RPMI7951 (cell line): ENCODE measurements around the gene NINJ1. TPM values are rescaled to one million over a fixed set of nuclear protein-coding genes. Genes with fewer than 3 reads are reported as not detected.
A peak's percentile ranks its signal among the peaks of the same experiment; 100 is the strongest.
"Not testable (repeated sequence)": the region's sequence is repeated elsewhere in the genome, so short reads cannot be mapped to it uniquely, and the experiment has no call there.

Source experiments
- DNase-seq: peaks from one replicate; pipeline ENCODE4 v3.0.0-alpha.2; 2012; ENCODE audit warnings: low read depth
- total RNA-seq: library from RNA; depleted of rRNA; stranded (reverse); fragments of >200 nt; shearing (Covaris generic); gene quantifications from 2 replicates; pipeline ENCODE4 v1.2.3, GENCODE V29; 2014

NINJ1 gene
- total RNA-seq, 1 experiment from 2014 or later, result 56.2 TPM

DNA sequence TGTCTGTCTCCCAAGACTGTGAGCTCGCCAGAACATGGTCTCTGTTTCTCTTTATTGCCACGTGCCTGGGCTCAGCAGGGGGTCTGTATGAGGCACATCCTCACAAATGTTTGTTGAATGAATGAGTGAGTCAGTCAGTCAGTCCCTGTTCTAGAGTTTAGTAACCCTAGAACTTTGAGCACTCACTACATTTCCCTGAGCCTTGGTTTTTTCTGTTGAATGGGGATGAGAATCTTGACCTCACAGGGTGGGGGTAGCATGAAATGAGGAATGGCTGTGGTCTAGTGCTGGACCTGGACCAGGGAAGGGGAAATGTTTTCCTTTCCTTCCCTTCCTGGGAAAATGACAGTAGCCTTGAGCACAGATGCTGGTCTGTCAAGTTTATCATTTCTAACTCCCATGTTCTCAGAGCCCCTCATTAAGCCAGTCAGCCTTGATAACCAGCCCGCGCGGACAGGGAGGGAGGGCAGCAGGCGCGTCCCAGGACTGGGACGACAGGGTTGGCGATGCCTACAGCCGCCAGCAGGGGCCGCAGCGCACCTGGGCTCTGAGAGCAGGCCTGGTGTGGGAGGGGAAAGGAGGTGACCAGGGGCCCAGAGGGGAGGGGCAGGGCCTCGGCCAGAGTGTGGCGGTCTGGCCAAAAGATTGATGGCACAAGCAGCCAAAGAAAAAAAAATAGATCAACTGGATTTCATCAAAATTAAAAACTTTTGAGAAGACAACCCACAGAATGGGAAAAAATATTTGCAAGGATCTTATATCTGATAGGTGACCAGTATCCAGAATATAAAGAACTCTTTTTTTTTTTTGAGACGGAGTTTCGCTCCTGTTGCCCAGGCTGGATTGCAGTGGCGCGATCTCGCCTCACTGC lies 25.8 kb upstream of the NINJ1 start:
- peak; percentile 65 for DNase-seq

DNA sequence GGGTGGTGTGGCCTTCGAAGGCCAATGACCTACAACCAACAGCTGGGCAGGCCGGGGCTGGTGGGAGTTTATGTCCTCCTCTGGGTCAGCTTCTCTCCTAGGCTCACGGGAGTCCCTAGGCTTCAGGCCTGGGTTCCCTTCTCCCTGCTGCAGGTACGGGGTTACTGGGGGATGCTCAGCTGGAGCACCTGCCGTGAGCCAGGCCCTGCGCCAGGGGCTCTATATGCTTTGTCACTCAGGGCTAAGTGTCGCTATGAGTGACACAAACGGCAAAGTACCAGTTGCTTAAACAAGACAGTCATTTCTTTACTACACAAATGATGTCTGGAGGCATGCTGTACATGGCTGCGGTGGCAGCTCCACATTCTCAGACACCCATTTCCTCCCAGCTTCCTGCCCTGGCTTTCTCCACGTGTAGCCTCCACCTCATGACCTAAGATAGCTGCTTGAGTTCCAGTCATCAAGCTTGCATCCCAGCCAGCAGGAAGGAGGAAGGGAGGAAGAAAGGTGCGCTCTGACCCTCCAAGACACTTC lies 22.5 kb upstream of the NINJ1 start:
- no peak for DNase-seq

DNA sequence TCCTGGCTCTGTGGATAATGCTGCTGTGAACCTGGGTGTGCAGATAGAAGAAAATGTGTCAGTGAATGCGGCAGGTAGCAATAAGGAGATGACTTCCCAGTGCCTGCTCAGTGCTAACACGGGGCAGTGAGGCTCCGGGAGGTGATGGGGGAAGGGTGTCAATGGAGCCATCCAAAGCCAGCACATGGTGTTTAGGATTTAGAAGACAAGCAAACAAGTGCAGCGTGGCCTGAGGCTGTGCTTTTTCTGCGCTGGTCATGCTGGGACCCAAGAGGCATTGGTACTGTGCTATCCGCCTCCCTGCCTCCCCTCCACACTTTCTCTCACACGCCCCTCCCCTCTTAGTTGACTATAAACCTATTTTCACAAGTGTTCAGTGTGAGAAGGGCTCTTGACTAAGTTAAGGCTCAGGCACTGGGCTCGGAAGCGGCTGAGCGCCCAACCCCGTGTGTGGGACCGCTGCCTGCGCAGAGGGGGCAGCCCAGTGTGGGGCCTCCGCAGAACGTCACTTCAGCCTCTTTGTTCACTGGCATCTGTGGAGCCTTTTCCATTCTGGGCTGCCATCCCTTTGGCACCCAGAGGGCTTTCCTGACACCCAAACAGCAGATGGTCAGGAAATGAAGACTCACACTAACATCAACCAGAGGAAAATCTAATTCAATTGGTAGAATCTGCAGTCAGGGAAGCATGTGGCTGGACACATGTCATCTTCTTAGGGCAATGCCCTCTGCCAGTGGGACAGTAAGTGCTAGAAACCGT lies 21.8 kb upstream of the NINJ1 start:
- DNase-seq, result no peak

DNA sequence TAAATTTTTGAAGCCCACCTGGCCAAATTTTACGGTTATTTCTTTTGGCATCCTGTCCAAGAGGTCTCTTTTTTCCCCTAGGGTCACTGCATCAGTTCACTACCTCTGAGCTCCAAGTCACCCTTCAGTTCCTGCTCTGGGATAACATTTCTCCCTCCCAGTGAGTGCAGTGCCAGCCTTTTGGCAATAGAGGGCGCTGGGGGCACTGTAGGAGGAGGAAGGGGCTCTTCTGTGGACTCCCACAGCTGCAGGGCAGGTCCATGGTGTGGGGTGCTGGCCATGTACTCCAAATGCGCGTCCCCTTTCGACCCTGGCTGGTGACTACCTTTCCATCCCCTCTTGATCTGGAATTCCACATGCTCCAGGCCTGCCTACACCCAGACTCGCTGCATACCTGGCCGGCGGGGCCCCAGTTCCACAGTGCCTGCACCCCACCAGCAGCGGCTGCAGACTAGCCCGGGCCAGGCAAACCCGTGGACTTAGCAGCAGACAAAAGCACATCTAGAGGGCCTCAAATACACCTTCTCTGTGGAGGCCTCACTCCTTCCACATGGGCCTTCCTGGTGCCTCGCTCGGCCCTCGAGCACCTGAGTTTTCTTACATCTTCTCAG lies 20.3 kb upstream of the NINJ1 start:
- DNase-seq, result no peak

DNA sequence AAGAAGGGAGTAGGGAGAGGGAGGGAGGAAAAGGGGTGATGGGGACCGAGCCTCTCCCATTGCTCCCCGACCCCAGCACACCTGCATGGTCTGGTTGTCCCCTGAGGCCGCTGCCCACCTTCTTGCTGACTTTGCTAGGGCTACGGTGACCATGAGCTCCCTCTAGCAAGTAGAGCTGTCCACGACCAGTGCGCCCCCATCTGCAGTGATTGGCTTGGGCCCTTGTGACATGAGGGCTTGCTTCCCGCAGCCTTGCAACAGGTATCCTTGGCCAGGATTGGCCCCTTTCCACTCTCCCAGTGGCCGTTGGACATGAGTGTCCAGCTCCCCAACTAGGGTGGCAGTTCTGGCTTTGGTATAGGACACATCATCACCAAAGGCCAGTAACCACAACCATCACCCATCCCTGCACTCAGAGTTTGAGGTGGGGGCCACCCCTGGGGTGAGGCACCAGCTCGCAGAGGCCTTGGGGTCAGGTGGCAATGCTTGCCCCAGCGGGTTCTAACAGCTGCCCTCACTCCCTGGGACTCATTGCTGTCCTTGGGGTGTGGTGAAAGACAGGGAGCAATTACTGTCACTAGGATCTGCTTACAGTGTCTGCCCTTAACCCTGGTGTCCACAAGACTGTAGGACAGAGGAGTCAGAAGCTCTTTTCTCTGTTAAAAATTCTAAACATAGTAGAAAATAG lies 17.2 kb upstream of the NINJ1 start:
- DNase-seq, result no peak

DNA sequence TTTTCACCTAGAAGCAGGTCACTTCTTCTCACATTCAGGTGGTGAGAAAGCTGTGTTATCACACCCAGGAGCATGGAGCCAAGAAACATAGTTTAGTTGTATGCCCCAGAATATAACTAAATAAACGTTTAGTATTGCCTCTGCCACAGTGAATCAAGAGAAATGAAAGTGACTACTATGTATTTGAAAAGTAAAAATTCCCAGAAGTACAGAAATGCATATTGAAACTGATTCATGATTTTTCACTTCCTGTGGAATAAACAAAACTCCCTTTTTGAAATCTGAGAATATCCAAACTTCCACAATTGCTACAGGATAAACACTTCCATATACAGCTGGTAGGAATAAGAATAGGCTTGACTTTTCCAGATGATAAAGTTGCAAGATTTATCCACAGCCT lies 15.3 kb upstream of the NINJ1 start:
- no peak for DNase-seq

DNA sequence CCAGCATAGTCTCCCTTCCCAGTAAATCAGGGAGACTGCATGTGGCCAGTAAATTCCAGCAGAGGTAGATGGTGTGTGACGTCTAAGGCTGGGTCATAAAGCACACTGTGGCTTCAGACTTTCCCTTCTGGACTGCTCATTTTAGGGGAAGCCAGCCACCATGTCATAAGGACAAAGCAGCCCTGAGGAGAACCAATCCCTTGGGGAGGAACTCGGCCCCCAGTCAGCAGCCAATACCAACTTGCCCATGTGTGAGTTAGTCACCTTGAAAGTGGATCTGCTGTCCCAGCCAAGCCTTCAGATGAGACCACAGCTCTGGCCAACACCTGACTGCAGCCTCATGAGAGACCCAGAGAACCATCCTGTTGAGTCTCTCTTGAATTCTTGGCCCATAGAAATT lies 14.7 kb upstream of the NINJ1 start:
- no peak for DNase-seq

DNA sequence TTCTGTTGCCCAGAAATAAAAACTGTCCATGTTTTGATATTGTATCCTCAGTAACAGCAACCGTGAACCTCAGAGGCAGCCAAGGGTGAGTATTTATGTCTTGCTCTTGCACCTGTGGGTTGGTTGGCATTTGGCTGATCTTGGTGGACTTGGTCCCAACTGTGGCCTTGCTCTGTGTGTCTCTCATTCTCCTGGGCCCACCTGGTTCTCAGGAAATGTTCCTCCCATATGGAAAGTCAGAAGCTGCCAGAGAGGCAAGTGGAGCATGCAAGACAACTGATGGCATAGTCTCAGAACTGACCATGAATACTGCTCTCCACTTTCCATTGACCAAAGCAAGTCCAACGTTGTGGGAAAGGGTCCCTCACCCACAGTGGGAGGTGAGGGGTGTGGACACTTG lies 13.6 kb upstream of the NINJ1 start:
- no peak for DNase-seq

DNA sequence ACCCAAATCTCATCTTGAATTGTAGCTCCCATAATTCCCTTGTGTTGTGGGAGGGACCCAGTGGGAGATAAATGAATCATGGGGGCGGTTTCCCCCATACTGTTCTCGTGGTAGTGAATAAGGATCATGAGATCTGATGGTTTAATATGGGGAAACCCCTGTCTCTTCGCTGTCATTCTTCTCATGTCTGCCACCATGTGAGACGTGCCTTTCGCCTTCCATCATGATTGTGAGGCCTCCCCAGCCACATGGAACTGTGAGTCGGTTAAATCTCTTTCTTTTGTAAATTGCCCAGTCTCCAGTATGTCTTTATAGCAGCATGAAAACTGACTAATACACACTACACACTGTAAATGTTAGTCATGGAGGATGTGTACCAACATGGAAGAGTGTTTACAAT lies 12.6 kb upstream of the NINJ1 start:
- DNase-seq, result not testable (repeated sequence)

DNA sequence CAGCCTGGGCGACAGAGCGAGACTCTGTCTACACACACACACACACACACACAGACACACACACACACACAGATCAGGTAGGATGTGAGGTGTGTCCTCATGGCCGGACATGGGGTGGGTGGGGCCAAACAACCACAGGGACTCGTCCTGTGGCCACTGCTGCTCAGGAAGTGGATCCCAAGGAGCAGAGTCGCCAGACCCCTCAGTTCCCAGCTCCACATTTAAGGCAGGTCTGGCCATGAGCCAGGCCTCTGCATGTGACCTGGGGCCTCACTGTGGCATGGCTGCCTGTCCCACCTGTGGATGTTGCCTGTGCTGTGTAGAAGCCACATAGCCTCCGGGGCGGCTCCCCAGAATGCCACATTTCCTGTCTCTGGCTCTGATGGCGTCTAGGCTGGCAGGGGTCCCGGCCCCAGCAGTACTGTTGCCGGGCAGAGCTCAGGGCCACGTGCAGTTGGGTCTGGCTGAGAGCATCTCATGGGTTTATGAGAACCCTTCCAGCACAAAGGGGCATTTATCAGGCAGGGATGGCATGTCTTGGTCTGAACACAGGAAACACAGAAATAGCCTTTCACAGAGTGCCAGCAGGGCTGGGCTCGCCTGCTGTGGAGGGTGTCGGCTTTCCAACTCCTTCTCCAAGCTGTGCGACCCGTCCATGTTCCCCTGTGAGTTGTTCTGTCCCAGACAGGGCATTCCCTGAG lies 9.9 kb upstream of the NINJ1 start:
- DNase-seq, result peak; percentile 64

DNA sequence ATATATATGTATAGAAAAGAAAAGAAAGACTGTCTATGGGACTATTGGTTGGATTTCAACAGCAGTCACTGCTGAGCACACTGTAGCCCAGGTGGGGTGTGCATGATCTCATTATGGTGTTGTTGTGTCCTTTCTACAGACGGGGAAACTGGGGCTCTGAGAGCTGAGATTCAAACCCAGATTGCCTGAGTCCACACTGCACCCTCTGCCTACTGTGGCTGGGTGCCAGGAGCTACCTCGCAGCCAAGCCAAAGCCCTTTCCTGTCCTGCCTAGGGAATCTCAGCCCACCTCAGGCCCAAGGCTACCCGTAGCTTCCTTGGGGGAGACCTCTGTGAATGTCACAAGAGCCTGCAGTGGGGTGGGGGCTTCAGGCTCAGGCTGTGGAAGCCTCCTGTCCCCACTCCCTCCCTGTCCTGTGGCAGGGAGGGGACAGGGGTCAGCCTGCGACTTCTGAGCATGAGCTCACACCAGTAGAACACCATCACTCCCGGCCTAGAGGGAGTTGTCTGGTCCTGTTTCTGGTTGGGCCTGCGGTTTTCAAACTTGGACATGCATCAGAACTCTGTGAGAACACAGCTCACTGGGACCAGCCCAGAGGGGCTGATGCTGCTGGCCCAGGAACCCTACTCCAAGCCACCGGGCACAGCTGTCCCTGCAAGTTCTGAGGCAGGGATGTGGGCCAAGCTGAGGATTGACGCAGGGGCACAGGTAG lies 7.9 kb upstream of the NINJ1 start:
- DNase-seq, result no peak

DNA sequence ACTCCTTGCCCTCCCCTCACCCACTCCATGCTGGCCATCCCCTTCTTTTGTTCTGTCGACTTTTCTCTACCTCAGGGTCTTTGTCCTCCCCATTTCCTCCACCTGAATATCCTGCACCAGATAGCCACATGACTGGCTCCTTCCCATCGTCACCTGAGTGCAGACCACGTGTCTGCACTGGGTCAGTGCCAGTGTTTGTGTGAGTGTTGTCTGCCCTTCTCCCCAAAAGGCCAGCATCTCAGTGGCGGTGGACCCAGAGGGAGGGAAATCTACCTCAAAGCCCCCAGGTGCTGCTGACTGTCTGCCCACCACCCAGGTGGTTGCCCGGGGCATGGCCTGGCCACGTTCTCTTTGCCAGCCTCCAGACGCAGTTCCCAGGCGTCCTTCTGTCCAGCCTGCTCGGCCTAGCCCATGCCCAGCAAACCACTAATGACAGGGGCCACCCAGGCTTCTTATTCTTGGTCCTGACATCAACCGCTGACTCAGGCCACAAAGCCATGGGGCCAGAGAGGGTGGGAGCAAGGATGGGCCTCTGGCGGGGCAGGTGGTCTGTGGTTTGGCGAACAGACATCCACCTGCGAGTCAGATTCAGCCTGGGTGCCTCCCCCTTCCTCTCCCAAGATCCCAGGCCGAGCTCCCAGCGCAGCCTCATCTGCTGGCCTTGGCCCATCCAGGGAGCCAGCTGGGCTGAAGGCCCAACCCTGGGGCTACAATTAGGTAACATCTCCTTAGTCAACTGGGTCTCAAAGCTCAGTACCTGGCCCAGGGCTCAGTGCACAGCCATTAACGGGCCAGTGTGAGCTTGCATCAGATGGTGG lies 5.5 kb upstream of the NINJ1 start:
- DNase-seq, result peak; percentile 66

DNA sequence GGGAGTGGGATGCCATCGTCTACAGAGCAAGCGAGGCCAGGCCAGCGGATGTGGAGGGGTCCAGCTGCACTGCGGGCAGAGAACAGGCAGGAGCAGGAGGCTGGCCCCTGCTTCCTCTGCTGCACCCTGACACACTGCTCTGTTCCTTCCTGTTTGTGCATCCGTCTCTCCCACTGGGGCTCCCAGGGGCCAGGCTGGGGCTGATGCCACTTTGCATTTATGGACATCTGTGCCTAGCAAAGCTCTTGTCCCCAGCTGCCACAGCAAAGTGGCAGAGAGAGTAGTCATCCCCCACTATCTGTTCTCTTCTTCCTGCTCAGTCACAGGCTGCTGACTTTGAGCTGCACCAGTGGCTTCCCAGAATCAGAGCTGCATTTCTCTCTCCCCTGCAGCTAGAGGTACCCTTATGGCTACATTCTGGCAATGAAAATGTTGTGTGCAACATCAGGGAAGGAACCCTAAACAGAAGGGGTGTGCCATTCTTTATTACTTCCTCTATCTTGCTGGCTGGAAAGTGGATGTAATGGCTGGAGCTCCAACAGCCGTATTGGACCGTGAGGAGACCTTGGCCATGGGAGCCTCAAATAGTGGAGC lies 4.2 kb upstream of the NINJ1 start:
- DNase-seq, result no peak

DNA sequence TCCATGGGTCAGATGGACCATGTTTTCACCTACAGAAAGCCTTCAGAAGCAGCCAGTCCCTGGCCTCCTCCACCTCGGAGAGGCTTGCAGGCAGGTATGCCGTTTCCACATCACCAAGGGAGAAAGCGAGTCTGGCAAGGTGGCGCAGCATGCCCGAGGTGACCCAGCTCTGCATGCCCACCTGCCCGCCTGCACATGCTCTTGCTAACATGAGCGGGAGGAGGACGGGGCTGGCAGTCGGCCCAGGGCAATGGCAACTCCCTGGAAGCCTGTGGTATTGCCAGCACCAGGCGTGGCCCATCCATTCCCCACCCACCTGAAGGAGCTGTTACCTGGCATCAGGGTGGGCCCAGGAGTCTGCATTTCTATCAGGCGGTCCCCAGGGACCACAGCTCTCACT lies 3.3 kb upstream of the NINJ1 start:
- no peak for DNase-seq

DNA sequence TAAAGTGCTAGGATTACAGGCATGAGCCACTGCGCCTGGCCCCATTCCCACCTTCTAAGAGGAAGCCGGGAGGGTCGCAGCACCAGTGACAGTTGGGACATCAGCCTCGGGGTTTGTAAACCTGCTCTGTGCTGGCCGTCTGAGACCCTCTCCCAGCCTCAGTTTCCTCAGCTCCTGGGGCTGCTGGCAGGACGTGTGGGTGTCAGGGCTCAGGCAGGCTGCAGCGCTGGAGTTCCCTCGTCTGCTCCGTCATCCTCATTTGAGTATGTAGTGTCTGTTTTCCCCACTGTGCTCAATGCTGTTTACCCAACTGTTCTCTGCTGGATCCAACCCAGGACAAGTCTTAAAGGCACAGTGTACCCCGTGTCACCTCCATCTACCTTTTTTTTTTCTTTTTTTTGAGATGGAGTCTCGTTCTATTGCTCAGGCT lies 2.0 kb upstream of the NINJ1 start:
- DNase-seq, result no peak

DNA sequence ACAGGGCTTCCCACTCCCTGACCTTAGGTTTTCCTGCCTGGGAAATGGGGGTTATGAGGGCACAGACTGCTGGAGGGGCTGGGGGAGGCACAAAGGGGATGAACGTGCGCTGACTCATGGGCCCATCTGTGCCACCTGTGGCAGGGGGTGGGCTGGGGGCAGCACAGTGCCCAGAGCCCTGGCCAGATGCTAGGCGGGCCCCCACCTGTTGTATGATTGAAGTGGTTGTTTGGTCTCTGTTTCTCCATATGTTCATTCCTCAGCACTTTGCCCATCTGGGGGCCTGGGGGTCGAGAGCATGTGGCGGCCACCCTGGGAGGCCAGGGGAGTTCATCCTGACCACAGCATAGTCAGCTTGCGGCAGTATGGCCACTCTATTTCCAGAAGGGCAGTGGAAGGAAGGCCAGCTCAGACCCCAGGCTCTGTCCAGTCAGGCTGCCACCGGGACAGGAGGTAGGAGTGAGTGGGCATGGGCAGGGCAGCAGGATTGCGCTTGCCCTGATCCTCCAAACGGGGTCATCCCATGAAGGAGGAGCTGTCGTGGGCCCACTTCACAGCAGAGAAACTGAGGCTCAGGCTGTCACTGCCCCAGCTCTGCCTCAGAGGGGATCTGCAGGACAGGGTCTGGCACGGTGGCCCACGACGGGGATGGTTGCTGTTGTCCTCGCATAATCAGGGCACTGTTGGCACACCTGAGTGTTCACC lies 841 bp upstream of the NINJ1 start:
- no peak for DNase-seq

DNA sequence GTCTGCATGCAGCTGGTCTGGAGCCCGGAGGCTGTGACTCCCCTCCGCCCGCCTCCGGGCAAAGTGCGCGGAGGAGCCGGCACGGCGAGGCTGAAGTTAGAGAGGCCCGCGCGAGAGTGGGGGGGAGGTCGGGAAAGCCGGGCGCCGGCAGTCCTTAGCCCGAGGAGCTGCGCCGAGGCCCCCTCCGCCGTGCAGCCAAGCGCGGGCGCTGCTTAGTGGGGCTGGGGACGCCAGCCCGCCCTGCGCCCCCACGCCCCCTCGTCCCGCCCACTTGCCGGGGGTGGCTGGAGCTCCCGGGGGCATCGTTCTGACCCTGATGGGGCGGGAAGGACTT lies 403 bp downstream of the NINJ1 start:
- peak; percentile 70 for DNase-seq

DNA sequence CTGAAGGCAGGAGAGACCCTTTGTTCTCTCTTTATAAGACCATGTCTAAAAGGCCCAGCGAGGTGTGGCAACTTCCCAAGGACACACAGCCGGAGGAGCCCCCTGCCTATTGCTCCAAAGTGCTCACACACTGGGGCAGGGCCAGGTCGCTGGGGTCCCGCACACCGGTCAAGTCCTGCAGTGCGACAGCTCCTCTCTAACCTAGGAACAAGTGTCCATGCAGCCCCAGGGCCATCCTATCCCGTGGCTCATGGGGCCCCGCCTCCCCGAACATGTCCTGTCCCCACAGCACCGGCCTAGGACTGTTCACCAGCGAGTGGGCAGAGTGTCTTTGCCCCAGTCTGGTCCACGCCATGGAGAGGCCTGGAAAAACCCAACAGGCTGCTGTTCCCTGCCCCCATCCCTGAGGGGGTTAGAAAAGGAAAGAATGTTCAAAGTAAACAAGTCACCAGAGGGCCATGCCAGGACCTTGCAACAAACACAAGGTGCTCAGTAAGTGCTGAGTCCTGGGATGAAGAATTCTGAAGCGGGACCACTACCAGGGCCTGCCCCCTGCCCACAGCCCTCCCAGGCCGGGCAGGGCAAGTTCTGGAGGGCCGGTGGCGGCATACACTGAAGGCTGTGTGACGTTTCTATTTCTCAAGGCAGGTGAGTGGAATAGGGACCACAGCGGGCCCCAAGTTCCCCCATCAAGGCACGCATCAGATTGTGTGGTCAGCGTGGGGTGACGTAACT lies 938 bp downstream of the NINJ1 start:
- peak; percentile 54 for DNase-seq
